Neural cell (in vitro differentiated cells): Measurements from ENCODE around the gene ADAMTSL4. TPM values are rescaled to one million over a fixed set of nuclear protein-coding genes. Genes with fewer than 3 reads are reported as not detected.

Experiments
- H2AFZ ChIP-seq: fragments of 200-600, 300-800 bp; sonication (generic), shearing (Covaris generic); 2 replicates; pipeline ENCODE4 v1.6.0; 2014; ENCODE audit warnings: low read depth, mild to moderate bottlenecking, antibody characterized with exemption, low read length, moderate library complexity
- H3F3A ChIP-seq: fragments of 200-600 bp; shearing (Covaris generic); 2 replicates; pipeline ENCODE4 v1.6.1; 2016; ENCODE audit warnings: mild to moderate bottlenecking, moderate library complexity, mixed read lengths, antibody characterized with exemption, low read length; ENCODE audit not compliant: insufficient read depth, poor library complexity, severe bottlenecking
- H3K27ac ChIP-seq: fragments of 200-600, 300-800 bp; sonication (generic), shearing (Covaris generic); 2 replicates; pipeline ENCODE4 v1.5.1; 2014; ENCODE audit warnings: mild to moderate bottlenecking, low read length, moderate library complexity
- H3K27me3 ChIP-seq: fragments of 300-800, 200-600 bp; sonication (generic), shearing (Covaris generic); 2 replicates; pipeline ENCODE4 v1.6.0; 2014; ENCODE audit warnings: mild to moderate bottlenecking, low read depth, low read length, moderate library complexity; ENCODE audit not compliant: insufficient read depth
- H3K36me3 ChIP-seq: fragments of 300-800, 200-600 bp; sonication (generic), shearing (Covaris generic); 2 replicates; pipeline ENCODE4 v1.5.1; 2014; ENCODE audit warnings: mild to moderate bottlenecking, antibody characterized with exemption, low read length, moderate library complexity; ENCODE audit not compliant: insufficient read depth
- H3K4me2 ChIP-seq: fragments of 300-800, 200-600 bp; sonication (generic), shearing (Covaris generic); 2 replicates; pipeline ENCODE4 v1.6.0; 2014; ENCODE audit warnings: mild to moderate bottlenecking, low read length
- H3K4me3 ChIP-seq: fragments of 300-800, 200-600 bp; sonication (generic), shearing (Covaris generic); 2 replicates; pipeline ENCODE4 v1.5.1; 2014; ENCODE audit warnings: mild to moderate bottlenecking, low read length, moderate library complexity
- H3K79me2 ChIP-seq: fragments of 200-600 bp; shearing (Covaris generic); replicated peaks from 2 replicates; pipeline ENCODE4 v1.6.0; 2014; ENCODE audit warnings: mild to moderate bottlenecking, low read length, moderate library complexity; ENCODE audit not compliant: insufficient read depth
- H3K9ac ChIP-seq: fragments of 300-800, 200-600 bp; sonication (generic), shearing (Covaris generic); 2 replicates; pipeline ENCODE4 v1.6.1; 2016; ENCODE audit warnings: mild to moderate bottlenecking, low read length, mixed read lengths
- H3K9me2 ChIP-seq: fragments of 200-600 bp; shearing (Covaris generic); 2 replicates; pipeline ENCODE4 v1.6.1; 2016; ENCODE audit warnings: mild to moderate bottlenecking, low read length, mixed read lengths; ENCODE audit not compliant: insufficient read depth
- H3K9me3 ChIP-seq: fragments of 200-600, 300-800 bp; sonication (generic), shearing (Covaris generic); 2 replicates; pipeline ENCODE4 v1.6.1; 2016; ENCODE audit warnings: mild to moderate bottlenecking, mixed run types, low read length, moderate library complexity, mixed read lengths
- H4K20me1 ChIP-seq: fragments of 200-600 bp; shearing (Covaris generic); 2 replicates; pipeline ENCODE4 v1.6.1; 2016; ENCODE audit warnings: mild to moderate bottlenecking, mixed run types; ENCODE audit not compliant: insufficient read depth
- CTCF ChIP-seq: fragments of 450-650 bp; IDR thresholded peaks from 2 replicates; pipeline ENCODE4 v1.5.1; 2014; ENCODE audit warnings: antibody characterized with exemption, mild to moderate bottlenecking, moderate library complexity; ENCODE audit not compliant: poor library complexity, severe bottlenecking
- EP300 ChIP-seq: fragments of 450-650 bp; conservative IDR thresholded peaks from 2 replicates; pipeline ENCODE4 v1.6.1; 2014; ENCODE audit warnings: antibody characterized with exemption, mild to moderate bottlenecking, moderate library complexity; ENCODE audit not compliant: poor library complexity, severe bottlenecking
- EZH2 ChIP-seq: fragments of 200-600, 300-800 bp; shearing (Covaris generic), sonication (generic); IDR thresholded peaks from 2 replicates; pipeline ENCODE4 v1.6.1; 2014; ENCODE audit warnings: antibody characterized with exemption, low read length, borderline replicate concordance, mild to moderate bottlenecking; ENCODE audit not compliant: insufficient read depth, poor library complexity, severe bottlenecking
- MXI1 ChIP-seq: fragments of 450-650 bp; conservative IDR thresholded peaks from 2 replicates; pipeline ENCODE4 v1.6.1; 2014; ENCODE audit warnings: antibody characterized with exemption, mild to moderate bottlenecking; ENCODE audit not compliant: poor library complexity, severe bottlenecking
- POLR2AphosphoS5 ChIP-seq: IDR thresholded peaks from 2 replicates; pipeline ENCODE4 v1.6.1; 2012
- RAD21 ChIP-seq: fragments of 450-650 bp; conservative IDR thresholded peaks from 2 replicates; pipeline ENCODE4 v1.6.1; 2014; ENCODE audit warnings: antibody characterized with exemption, mild to moderate bottlenecking, moderate library complexity
- REST ChIP-seq: IDR thresholded peaks from 2 replicates; pipeline ENCODE4 v1.6.1; 2012; ENCODE audit warnings: borderline replicate concordance
- SMC3 ChIP-seq: fragments of 450-650 bp; conservative IDR thresholded peaks from 2 replicates; pipeline ENCODE4 v1.6.1; 2014; ENCODE audit warnings: antibody characterized with exemption, mild to moderate bottlenecking, moderate library complexity; ENCODE audit not compliant: poor library complexity
- polyA minus RNA-seq: library from RNA; depleted of rRNA, polyadenylated mRNA; stranded (reverse); fragments of >200 nt; gene quantifications from 2 replicates; pipeline ENCODE4 v1.2.3, GENCODE V29; 2014
- polyA plus RNA-seq: library from polyadenylated mRNA; depleted of rRNA; stranded (reverse); fragments of >200 nt; gene quantifications from 2 replicates; pipeline ENCODE4 v1.2.3, GENCODE V29; 2014

The ADAMTSL4 gene
- 0.56 TPM in 1 of 2 replicates, not detected in the other for polyA plus RNA-seq
- polyA minus RNA-seq: not detected in 2 replicates

GRCh38 chr1:150548632-150549495 is at the start of gene ADAMTSL4:
Gene ADAMTSL4, plus strand, starts transcription at chr1:150549408. Its CDS starts 2,881 bp downstream, at chr1:150552289.
- Histone ChIP-seq H3K27ac (no peak within 1 kb of the TSS), H3K9me2 (no peaks in the 10 kb centered on the region), H3K27me3 (peaks cover 12% of the 10 kb centered on the region), H3K9me3 (no peaks in the 10 kb centered on the region), H3K4me3 (peak within 1 kb of the TSS; percentile 69), H3K36me3 (no peaks in the 10 kb centered on the region), H4K20me1 (no peaks in the 10 kb centered on the region), H3K9ac (peak within 1 kb of the TSS; percentile 51), H3F3A (no peaks in the 10 kb centered on the region), H3K79me2 (no peaks in the 10 kb centered on the region), H2AFZ (no peak within 1 kb of the TSS), H3K4me2 (no peak within 1 kb of the TSS)
- TF ChIP-seq SMC3: no peak
- TF ChIP-seq CTCF: peak; percentile 53
- peak; percentile 9 for TF ChIP-seq RAD21

- no peaks in the 10 kb centered on the region for H3K9me2 ChIP-seq
- no peak overlapping the region for H3K27ac ChIP-seq
- H2AFZ ChIP-seq: no peak overlapping the region
- no peaks in the 10 kb centered on the region for H3F3A ChIP-seq
- no peaks in the 10 kb centered on the region for H3K27me3 ChIP-seq
- no peaks in the 10 kb centered on the region for H3K36me3 ChIP-seq
- H3K4me3 ChIP-seq: no peak overlapping the region
- no peaks in the 10 kb centered on the region for H3K79me2 ChIP-seq
- no peak overlapping the region for H3K4me2 ChIP-seq
- no peaks in the 10 kb centered on the region for H4K20me1 ChIP-seq
- H3K9ac ChIP-seq: no peak overlapping the region
- no peak for TF ChIP-seq POLR2AphosphoS5
- TF ChIP-seq RAD21: no peak
- no peak for TF ChIP-seq MXI1
- TF ChIP-seq SMC3: no peak
- TF ChIP-seq EP300: no peak
- no peak for TF ChIP-seq EZH2
- no peak for TF ChIP-seq REST
- H3K9me3 ChIP-seq: no peaks in the 10 kb centered on the region
Observed at GRCh38 chr1:150505431-150505830, 43.8 kb upstream of the ADAMTSL4 start.
